ENCODE data around the gene BRSK2.

BRSK2 gene

DNA sequence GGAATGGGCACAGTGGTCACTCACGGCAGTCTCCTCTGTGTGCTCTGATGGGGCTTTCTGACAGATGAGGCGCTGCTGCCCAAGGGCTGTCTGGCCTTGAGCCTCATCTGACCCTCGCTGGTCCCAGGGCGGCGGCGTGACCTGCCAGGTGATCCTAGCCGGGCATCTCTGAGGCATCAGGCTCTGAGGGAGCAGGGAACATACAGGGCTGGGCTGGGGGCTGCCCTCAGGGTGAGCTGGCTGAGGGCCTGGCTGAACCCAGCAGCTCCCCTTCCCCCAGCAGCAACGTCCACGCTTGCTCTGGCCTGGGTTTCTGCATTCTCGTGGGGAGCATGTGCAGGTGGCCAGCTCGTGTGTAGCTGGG lies 49.2 kb downstream of the BRSK2 start:
- DNase-seq: no peak

DNA sequence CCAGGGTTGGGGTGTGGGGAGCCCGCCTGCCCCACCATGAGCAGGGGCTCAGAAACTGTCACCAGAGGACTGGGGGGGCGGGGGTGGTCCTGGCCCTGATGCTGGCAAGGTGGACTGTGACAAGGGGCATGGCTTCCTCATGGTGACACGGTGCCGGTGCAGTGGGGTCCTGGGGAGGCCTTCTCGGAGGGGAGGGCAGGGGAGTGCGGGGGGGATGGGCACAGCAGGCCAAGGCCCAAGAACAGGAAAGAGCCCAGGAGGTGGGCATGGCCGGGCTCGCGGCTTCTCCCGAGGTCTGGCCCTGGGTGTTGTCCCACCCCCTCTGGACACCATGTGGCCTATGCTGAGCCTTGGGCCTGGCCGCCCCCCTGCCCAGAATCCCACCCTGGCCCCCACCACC lies 49.6 kb downstream of the BRSK2 start:
- DNase-seq: no peak

DNA sequence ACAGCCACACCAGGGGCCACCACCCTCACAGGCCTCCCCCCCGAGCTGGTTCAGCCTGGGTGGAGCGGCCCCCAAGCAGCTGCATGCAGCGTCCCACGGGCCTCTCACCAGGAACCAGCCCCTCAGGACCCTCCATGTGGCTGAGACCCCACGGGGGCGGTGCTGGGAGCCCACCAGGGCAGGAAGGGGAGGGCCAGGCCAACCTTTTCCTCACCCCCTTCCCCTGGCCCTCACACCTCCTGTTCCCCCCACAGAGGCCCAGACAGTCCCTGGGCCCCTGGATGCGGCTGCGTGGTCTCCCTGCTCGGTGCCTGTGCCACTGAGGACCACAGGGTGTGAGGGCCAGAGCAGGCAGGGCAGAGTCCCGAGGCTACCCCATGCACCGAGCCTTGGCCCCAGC lies 50.3 kb downstream of the BRSK2 start:
- DNase-seq: no peak

DNA sequence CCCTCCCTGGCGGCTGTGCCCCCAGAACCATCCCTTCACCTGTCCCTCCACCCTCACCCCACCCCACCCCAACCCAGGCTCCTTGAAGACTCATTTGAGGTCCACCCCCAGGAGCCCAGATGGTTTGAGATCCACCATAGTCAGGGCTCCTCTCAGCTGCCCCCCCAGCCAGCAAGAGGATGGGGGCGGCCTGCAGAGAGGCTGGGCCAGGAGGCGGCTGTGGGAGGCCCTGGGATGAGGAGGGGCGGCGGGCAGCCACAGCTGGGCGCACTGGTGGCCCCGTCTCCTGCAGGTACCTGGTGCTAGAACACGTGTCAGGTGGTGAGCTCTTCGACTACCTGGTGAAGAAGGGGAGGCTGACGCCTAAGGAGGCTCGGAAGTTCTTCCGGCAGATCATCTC lies 50.8 kb downstream of the BRSK2 start:
- no peak for DNase-seq

DNA sequence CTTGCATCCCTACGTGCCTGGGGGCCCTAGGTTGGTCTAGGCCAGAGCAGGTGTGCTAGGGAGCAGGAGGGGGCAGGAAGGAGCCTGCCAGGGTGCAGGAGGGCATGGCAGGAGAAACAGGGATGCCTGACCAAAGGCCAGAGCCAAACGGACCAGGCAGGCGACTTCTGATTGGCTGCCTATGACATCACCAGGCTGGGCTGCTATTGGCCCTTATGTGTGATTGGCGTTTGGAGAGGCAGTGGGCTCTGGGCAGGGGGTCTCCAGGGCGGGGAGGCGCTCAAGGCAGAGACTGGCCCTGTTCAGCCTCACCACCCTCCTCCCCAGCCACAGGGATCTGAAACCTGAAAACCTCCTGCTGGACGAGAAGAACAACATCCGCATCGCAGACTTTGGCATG lies 52.4 kb downstream of the BRSK2 start:
- DNase-seq: no peak

DNA sequence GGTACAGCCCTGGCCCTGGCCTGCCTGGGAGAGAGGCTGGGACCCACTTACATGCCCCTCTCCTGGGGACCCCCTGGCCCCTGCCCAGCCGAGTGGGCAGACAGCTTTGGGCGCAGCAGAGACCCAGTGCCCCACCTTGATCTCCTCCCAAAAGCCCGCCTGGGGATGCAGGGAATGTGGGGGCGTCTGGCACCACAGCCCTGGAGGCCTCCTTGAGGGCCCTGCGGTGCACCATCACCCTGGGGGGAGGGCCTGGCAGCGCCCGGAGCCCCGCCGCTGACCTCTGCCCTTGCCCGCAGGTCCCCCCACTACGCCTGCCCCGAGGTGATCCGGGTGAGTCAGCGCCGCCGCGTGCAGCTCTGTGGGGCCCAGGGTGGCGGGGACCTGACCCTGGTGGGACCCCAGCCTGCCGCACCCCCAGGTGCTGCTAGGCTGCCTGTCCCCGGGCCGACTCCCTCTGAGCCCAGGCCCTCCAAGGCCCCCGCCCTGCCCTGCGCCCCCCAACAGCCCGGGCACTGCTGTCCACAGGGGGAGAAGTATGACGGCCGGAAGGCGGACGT lies 53.2 kb downstream of the BRSK2 start:
- no peak for DNase-seq

DNA sequence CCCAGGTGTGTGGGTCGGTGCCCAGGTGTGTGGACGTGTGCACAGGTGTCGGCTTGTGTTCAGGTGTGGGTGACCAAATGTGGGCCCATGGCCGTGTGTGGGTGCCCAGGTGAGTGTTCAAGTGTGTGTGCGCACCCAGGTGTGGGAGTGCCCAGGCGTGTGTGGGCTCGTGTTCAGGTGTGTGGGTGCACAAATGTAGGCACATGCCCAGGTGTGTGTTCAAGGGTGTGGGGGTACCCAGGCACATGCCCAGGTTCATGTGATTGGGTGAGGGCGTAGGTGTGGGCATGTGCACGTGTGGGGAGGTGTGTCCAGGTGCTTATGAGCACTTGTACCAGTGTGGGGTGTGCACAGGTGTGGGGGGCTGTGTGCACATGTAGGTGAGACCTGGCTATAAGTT lies 54.0 kb downstream of the BRSK2 start:
- DNase-seq: no peak

DNA sequence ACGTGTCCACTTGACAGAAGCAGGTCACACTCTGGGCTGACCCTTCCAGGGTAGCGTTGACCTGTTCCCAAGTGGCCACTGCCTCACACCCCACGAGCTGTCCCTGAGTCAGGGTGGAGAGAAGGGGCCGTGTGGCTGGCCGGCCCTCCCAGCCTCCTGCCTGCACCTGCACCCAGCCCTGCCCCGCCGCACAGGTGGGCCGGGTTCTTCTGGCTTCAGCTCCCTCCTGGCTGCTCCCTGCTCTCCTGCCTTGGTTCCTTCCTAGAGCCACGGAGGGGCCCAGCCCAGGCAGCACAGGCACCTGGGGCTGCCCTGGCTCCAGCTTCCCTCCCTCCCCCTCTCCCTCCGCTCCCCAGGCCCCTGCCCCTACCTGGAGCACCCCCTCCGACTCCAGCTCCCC lies 54.6 kb downstream of the BRSK2 start:
- no peak for DNase-seq

DNA sequence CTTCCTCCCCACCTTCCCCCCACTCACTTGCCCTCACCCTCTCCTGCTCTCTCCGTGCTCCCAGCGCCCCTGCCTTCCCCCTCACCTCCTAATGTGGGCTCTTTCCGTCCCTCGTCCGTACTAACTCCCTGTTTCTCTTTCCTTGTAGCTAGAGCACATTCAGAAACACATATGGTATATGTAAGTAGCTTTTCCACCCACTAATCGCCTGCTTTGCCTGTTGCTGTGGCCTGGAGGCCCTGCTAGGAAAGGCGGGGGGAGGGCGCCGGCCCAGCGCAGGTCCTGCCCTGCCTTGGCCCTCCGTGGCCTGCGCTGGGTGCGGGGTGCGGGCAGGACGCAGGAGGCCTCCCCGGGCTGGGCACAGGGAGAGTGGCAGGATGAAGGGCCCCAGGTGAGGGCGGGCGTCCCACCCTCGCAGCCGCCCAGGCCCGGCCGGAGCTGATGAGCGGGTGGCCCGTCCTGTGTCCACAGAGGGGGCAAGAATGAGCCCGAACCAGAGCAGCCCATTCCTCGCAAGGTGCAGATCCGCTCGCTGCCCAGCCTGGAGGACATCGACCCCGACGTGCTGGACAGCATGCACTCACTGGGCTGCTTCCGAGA lies 55.2 kb downstream of the BRSK2 start:
- no peak for DNase-seq

DNA sequence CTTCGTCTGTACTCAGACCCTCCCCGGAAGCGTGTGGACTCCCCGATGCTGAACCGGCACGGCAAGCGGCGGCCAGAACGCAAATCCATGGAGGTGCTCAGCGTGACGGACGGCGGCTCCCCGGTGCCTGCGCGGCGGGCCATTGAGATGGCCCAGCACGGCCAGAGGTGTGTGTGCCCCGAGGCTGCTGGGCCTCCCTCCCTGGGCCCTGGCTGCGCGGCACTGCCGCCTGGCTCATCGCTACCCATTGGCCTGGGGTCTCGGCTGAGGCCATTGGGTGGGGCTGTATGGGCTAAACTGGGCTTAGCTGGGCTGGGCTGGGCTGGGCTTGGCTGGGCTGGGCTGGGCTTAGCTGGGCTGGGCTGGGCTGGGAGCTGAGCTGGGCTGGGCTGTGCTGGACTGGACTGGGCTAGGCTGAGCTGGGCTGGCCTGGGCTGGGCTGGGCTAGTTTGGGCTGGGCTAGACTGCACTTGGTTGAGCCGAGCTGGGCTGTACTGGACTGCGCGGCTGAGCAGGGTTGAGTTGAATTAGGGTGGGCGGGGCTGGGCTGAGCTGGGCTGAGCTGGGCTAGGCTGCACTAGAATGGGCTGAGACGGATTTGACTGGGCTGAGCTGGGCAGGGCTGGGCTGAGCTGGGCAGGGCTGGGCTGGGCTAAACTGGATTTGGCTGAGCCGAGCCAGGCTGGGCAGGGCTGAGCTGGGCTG lies 56.2 kb downstream of the BRSK2 start:
- DNase-seq: no peak

DNA sequence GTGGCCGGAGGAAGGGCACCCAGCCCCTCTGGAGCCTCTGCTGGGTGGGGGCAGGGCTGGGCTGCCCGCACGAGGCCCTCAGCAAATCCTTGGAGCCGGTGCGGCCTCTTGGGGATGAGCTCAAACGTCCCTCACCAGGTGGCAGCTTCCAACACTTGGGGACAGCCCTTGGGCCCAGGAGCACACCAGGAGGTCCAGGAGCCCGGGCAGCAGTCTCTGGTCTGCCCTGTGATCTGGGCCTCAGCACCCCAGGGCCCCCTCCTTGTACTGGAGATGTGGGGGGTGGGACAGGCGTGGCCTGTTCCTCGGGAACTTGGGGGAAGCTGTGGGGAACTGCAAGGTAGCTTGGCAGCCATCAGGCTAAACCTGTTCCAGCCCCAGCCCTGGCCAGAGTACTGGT lies 56.9 kb downstream of the BRSK2 start:
- no peak for DNase-seq

DNA sequence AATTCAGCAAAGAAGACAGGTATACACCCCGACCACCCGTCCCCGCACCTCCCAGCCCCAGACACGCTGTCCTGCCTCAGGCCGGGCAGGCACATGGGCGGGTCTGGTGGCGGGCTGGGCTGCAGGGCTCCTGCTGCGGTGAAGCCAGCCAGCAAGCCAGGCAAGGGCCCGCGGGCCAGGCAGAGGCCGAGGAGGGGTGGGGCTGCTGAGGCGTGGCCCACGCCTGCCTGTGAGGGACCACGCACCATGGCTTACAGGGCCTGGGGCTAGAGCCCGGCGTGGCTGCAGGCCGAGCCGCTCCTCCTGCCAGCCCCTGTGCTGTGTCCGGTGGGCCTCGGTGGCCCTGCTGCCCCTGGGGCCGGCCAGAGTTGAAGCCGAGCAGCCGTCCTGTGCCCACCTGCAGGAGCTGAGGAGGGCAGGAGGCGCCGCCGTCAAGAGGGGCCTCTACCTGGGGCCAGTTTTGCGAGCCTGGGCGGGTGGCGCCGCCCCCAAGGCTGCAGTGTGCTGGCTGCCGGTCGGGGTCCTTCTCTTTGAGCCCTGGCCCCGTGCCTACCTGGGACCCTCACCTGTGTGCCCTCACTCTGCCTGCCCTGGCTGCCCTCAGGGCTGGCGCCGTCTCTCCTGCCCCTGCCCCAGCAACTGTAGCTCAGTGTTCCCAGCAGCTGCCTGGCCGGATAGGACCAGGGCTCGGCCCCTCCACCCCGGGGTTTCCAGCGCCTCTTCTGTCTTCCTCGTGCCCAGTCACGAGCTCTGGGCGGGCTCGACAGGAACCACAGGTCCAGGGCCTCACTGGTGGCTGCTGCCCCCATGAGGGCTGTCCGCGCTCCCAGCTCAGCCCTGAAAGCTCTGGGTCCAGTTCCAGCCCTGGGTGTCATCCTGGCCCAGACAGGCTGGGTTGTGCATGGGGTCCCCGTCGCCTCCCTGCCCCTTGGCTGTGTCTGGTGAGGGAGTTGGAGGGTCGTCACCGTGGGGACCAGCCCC lies 58.4 kb downstream of the BRSK2 start:
- no peak for DNase-seq

DNA sequence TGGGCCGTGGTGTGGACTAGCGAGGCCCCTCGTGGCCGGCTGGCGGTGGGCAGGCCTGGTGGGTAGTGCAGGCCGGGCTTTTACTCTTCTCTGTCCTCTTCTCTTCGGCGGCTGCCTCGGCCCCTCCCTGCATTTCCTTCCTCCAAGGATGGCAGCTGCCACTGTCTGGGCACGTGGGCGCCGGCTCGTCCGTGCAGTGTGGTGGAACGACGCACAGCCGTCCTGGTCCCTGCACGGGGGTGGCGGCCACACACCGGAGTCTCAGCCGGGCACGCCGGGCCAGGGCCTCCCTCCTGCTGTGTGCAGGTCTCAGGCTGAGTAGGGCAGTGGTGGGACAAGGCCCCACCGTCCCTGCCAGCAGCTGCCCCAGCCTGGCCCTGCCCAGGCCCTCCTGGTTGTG lies 59.1 kb downstream of the BRSK2 start:
- DNase-seq: no peak

DNA sequence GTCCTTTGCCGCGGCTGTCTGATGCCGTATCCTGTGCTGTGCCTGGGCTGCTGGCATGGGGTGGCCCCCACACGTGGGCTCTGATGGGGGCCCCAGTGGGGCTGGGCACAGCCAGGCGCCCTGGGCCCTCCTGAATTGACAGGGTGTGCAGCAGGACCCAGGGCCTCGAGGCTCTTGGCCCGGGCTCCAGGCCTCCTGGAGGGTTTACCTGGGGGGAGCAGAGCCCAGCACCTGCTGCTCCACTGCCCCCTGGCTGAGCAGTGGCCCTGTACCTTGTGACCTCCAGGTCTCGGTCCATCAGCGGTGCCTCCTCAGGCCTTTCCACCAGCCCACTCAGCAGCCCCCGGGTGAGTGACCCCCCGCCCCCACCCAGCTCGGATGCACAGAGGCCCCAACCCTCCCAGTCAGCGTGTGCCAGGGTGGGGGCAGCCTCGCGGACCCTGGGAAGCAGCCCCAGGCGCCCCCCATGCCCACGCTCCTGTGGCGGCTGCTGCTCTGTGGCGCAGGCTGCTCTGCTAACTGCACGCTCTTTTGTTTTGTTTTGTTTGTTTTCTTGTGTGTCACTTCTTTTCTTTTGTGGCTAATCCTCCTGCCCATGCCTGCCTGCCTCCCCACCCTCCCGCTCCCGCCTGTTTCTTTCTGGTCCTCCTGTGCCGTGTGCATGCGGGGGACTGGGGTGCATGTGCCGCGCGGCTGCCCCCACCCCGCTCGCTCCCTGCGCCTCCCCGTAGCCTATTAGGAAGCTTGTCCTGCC lies 59.9 kb downstream of the BRSK2 start:
- no peak for DNase-seq

DNA sequence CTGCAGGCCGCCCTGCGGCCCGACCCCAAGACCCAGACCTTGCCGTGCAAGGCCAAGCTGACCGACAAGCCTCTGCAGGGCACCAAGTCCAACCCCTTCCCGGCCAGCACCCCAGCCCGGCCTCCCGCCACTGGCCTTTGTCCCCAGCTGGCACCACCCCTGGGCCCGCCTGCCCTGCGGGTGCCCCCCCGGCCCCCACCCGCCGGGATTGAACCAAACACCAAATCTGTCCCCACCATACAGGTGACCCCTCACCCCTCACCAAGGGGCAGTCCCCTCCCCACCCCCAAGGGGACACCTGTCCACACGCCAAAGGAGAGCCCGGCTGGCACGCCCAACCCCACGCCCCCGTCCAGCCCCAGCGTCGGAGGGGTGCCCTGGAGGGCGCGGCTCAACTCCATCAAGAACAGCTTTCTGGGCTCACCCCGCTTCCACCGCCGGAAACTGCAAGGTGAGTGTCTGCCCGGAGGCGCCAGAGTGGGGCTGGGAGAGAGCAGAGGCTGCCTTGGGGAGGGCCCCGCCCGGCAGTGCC lies 60.7 kb downstream of the BRSK2 start:
- no peak for DNase-seq

DNA sequence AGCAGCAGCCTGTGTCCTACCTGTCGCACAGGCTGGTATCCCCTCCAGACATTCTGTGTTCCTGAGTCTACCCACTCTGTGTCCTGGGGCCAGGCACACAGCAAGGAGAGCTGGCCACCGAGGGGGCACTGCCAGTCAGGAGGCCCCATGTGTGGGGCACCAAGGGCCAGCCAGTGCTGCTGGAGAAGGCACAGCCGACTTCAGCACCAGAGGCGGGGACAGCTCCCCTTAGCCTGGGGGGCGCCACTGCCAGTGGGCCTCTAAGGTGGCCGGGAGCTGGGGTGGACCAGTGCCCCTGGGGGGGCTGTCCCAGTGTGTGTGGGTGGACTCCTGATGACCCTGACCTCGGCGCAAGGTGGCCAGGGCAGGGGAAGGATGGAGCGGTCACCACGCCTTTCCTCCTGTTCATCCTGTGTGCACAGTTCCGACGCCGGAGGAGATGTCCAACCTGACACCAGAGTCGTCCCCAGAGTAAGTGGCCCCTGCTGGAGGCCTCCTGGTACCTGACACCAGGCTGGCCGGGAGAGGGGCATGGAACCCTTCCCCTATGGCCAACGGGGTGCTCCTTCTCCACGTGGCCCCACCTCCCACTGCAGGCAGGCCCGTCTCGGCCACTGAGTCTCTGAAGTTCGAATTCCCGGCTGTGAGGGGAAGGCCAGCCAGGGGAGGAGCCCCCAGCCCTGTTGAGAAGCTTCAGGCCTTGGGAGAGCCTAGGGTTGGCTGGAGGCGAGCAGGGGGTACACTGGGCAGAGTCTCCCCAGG lies 61.4 kb downstream of the BRSK2 start:
- no peak for DNase-seq

DNA sequence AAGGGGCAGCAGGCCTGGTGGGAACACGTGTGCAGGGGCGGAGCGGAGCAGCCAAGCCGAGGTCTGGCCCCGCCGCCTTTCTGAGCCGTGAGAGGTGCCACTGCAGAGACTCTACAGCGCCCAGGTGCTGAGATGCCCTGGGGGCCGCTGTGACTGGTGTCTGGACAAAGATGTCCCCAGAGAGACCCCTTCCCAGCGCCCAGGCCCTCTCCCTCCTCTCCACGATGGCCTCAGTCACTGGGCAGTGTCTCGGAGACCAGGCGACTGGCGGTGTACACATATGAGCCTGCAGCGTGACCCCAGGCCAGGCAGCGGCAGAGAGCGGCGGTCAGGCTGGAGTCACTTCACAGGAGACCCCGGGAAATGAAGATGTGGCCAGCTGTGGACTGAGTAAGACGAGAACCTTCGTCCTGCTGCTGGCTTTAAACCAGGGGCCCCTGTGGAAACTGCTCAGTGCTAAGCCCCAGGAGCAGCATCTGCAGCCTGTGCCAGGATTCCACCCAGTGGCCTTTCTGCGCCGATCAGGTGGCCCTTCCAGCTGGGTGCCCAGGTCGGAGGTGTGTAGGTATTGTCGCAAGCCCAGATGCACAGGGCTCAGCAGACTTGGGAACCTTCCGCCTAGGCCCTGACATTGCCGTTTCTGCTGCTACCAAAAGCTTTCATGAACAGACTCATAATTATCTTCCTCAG lies 62.2 kb downstream of the BRSK2 start:
- no peak for DNase-seq

DNA sequence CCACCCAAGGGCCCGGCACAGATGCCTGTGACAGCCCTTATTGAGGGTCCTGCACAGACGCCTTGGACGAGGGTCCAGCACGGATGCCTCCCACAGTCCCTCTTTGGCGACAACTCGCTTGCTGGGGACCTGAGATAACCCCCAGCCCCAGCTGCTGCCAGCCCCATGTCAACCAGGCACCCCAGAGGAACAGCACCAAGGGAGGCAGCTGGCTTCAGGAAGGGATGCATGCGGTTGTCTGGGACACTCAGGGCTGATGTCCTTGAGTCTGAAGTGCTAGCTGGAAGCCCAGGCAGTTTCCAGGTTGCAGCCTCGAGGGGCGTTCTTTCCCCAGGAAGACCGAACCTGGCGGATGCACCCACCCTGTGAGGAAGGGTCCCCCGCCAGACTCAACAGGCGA lies 63.0 kb downstream of the BRSK2 start:
- DNase-seq: no peak

DNA sequence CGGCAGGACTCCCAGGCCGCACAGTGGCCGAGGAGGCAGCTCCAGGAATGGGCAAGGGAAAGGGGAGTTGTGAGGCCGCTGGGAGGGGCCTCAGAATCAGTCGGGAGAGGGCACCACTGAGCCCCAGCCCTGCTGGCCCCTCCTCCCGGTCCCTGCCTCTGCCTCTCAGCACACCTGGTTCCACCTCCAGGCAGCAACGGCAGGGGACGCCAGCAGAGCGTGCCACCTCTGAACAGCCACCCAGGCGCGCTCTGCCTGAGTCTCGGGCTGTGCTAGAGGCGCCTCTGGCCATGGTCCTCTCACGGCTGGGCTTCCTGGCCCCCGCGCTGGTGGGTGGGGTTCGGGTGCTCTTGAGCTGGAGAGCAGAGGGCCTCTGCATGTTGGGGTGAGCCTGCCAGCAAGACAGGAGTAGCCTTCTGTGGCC lies 63.9 kb downstream of the BRSK2 start:
- DNase-seq: peak; percentile 17 to 52

DNA sequence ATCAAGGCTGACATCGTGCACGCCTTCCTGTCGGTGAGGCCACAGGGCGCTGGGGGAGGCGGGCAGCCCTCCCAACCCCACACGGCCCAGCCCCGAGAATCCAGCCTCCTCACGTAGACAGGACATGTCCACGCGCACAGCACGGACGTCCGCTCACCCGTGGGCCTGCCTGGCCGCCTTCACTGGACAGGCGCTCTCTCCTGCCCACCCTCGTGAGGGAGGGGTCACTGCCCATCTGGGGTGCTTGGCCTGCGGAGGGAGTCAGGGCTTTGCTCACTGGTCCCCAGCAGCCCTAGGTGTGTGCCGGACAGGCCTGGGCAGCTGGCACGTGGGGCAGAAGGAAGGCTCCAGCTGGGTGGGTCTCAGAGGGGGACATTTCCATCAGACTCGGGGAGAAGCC lies 64.8 kb downstream of the BRSK2 start:
- DNase-seq: no peak
